Epithelial cell of proximal tubule (primary cell): ENCODE measurements around the gene C12orf75. TPM values are rescaled to one million over a fixed set of nuclear protein-coding genes. Genes with fewer than 3 reads are reported as not detected.
"Not testable (repeated sequence)": the region's sequence is repeated elsewhere in the genome, so short reads cannot be mapped to it uniquely, and the experiment has no call there.

Experiments
- DNase-seq: peaks from one replicate; pipeline ENCODE4 v3.0.0-alpha.2; 2011; ENCODE audit warnings: low read depth
- H3K4me3 ChIP-seq: 2 replicates; pipeline ENCODE4 v1.5.1; 2011; ENCODE audit warnings: low read depth, mild to moderate bottlenecking, low read length
- CTCF ChIP-seq: conservative IDR thresholded peaks from 2 replicates; pipeline ENCODE4 v1.5.1; 2012; ENCODE audit warnings: low read depth, mild to moderate bottlenecking, low read length
- total RNA-seq: library from RNA; depleted of rRNA; stranded (reverse); fragments of >200 nt; gene quantifications from 2 replicates; pipeline ENCODE4 v1.2.3, GENCODE V29; 2015

The C12orf75 gene
- total RNA-seq, 1 donor from 2014 or later, result 726 TPM

GRCh38 chr12:105296116-105297089 lies 34.1 kb upstream of the C12orf75 start:
- H3K4me3 ChIP-seq, result no peak overlapping the region
- DNase-seq, result no peak
- no peak for TF ChIP-seq CTCF

GRCh38 chr12:105300883-105301282 lies 29.6 kb upstream of the C12orf75 start:
- H3K4me3 ChIP-seq, result no peak overlapping the region
- DNase-seq, result no peak
- no peak for TF ChIP-seq CTCF

GRCh38 chr12:105301696-105302095 lies 28.8 kb upstream of the C12orf75 start:
- no peak overlapping the region for H3K4me3 ChIP-seq
- no peak for DNase-seq
- no peak for TF ChIP-seq CTCF

GRCh38 chr12:105302986-105303385 lies 27.5 kb upstream of the C12orf75 start:
- H3K4me3 ChIP-seq, DNase-seq: not testable (repeated sequence)

GRCh38 chr12:105304626-105305025 lies 25.9 kb upstream of the C12orf75 start:
- H3K4me3 ChIP-seq, DNase-seq: not testable (repeated sequence)

GRCh38 chr12:105307601-105308314 lies 22.7 kb upstream of the C12orf75 start:
- H3K4me3 ChIP-seq, DNase-seq: not testable (repeated sequence)

- H3K4me3 ChIP-seq, DNase-seq: not testable (repeated sequence)
Observed at GRCh38 chr12:105308839-105309238, 21.7 kb upstream of the C12orf75 start.

GRCh38 chr12:105309384-105309783 lies 21.1 kb upstream of the C12orf75 start:
- H3K4me3 ChIP-seq, DNase-seq: not testable (repeated sequence)

GRCh38 chr12:105310476-105311085 lies 19.9 kb upstream of the C12orf75 start:
- DNase-seq, H3K4me3 ChIP-seq: not testable (repeated sequence)

GRCh38 chr12:105311936-105312335 lies 18.6 kb upstream of the C12orf75 start:
- DNase-seq, result not testable (repeated sequence)

GRCh38 chr12:105313755-105314154 lies 16.7 kb upstream of the C12orf75 start:
- DNase-seq, H3K4me3 ChIP-seq: not testable (repeated sequence)

More at GRCh38 chr12:105311936-105312335, 18.6 kb upstream of the C12orf75 start:
- not testable (repeated sequence) for H3K4me3 ChIP-seq
